Eye (tissue), 1 donor: Measurements from ENCODE around the gene TNFRSF9.

ENCODE experiments used
- DNase-seq: peaks from one replicate; pipeline ENCODE4 v3.0.0-alpha.2; 2015

The TNFRSF9 gene

GRCh38 chr1:7915826-7916500 is 24.7 kb downstream of the TNFRSF9 start:
- DNase-seq: no peak

- DNase-seq: no peak
Measured at GRCh38 chr1:7912743-7913557, 27.7 kb downstream of the TNFRSF9 start.

- no peak for DNase-seq
Measured at GRCh38 chr1:7912145-7912544, 28.5 kb downstream of the TNFRSF9 start.

- no peak for DNase-seq
Measured at GRCh38 chr1:7905262-7905661, 35.4 kb downstream of the TNFRSF9 start.

GRCh38 chr1:7902478-7903085 is 38.1 kb downstream of the TNFRSF9 start:
- peak; percentile 94 for DNase-seq

GRCh38 chr1:7899741-7900140 is 40.9 kb downstream of the TNFRSF9 start:
- DNase-seq: no peak

- no peak for DNase-seq
Measured at GRCh38 chr1:7898962-7899361, 41.7 kb downstream of the TNFRSF9 start.

- DNase-seq: no peak
Measured at GRCh38 chr1:7896994-7897393, 43.6 kb downstream of the TNFRSF9 start.

- no peak for DNase-seq
Measured at GRCh38 chr1:7893529-7894180, 47.0 kb downstream of the TNFRSF9 start.

GRCh38 chr1:7891804-7892203 is 48.8 kb downstream of the TNFRSF9 start:
- DNase-seq: no peak

GRCh38 chr1:7890853-7891252 is 49.8 kb downstream of the TNFRSF9 start:
- no peak for DNase-seq

GRCh38 chr1:7888248-7889081 is 52.2 kb downstream of the TNFRSF9 start:
- no peak for DNase-seq

- DNase-seq: peak; percentile 6
Measured at GRCh38 chr1:7886405-7886745, 54.3 kb downstream of the TNFRSF9 start.

GRCh38 chr1:7885513-7886404 is 54.9 kb downstream of the TNFRSF9 start:
- DNase-seq: no peak

GRCh38 chr1:7884757-7885156 is 55.9 kb downstream of the TNFRSF9 start:
- DNase-seq: no peak

GRCh38 chr1:7879228-7879627 is 61.4 kb downstream of the TNFRSF9 start:
- no peak for DNase-seq

- no peak for DNase-seq
Measured at GRCh38 chr1:7878027-7878426, 62.6 kb downstream of the TNFRSF9 start.

- no peak for DNase-seq
Measured at GRCh38 chr1:7873801-7874795, 66.5 kb downstream of the TNFRSF9 start.

- no peak for DNase-seq
Measured at GRCh38 chr1:7871136-7871535, 69.5 kb downstream of the TNFRSF9 start.
